Fibroblast of lung (primary cell): ENCODE results near the gene ST6GALNAC2. TPM values are rescaled to one million over a fixed set of nuclear protein-coding genes. Genes with fewer than 3 reads are reported as not detected.

Experiments used
- DNase-seq, 2 donors: peaks; one replicate each; pipeline versions ENCODE4 v3.0.0 to v3.0.0-alpha.2; 2010; ENCODE audit warnings: low read depth in 2 of 2
- H2AFZ ChIP-seq: 2 replicates; pipeline ENCODE4 v1.5.1; 2012; ENCODE audit warnings: low read length, control low read depth, inconsistent platforms
- H3K27ac ChIP-seq: 2 replicates; pipeline ENCODE4 v1.5.1; 2011; ENCODE audit warnings: low read length, control low read depth; ENCODE audit not compliant: insufficient read depth
- H3K27me3 ChIP-seq: 2 replicates; pipeline ENCODE4 v1.5.1; 2011; ENCODE audit warnings: mild to moderate bottlenecking, low read length; ENCODE audit not compliant: control insufficient read depth, insufficient read depth
- H3K36me3 ChIP-seq: 2 replicates; pipeline ENCODE4 v1.5.1; 2011; ENCODE audit warnings: low read length; ENCODE audit not compliant: control insufficient read depth, insufficient read depth
- H3K4me1 ChIP-seq: 2 replicates; pipeline ENCODE4 v1.5.1; 2011; ENCODE audit warnings: low read length; ENCODE audit not compliant: control insufficient read depth, insufficient read depth; ENCODE audit errors: extremely low read depth
- H3K4me2 ChIP-seq: 2 replicates; pipeline ENCODE4 v1.5.1; 2011; ENCODE audit warnings: low read length, control low read depth; ENCODE audit not compliant: insufficient read depth; ENCODE audit errors: extremely low read depth
- H3K4me3 ChIP-seq, 4 experiments: fragments of 200-600 bp in 1 of 4; sonication (generic) in 1 of 4; replicated peaks in 1 of 4; 2 replicates each; pipeline ENCODE4 v1.5.1; 2011 to 2016; ENCODE audit warnings: low read length in 4 of 4, low read depth in 3 of 4, mild to moderate bottlenecking in 3 of 4, control low read depth in 2 of 4, inconsistent platforms in 1 of 4, mixed read lengths in 1 of 4; ENCODE audit not compliant: insufficient read depth in 1 of 4; ENCODE audit errors: control extremely low read depth in 1 of 4
- H3K79me2 ChIP-seq: 2 replicates; pipeline ENCODE4 v1.5.1; 2012; ENCODE audit warnings: mild to moderate bottlenecking, low read length, inconsistent platforms; ENCODE audit not compliant: control insufficient read depth, insufficient read depth
- H3K9ac ChIP-seq: 2 replicates; pipeline ENCODE4 v1.5.1; 2011; ENCODE audit warnings: mild to moderate bottlenecking, low read length, control low read depth; ENCODE audit not compliant: insufficient read depth
- H3K9me3 ChIP-seq: 2 replicates; pipeline ENCODE4 v1.5.1; 2012; ENCODE audit warnings: low read depth, low read length; ENCODE audit not compliant: control insufficient read depth, insufficient read depth
- H4K20me1 ChIP-seq: 2 replicates; pipeline ENCODE4 v1.5.1; 2011; ENCODE audit warnings: low read length; ENCODE audit not compliant: control insufficient read depth, insufficient read depth; ENCODE audit errors: extremely low read depth
- CTCF ChIP-seq, 2 donors: IDR thresholded peaks in 1 of 2; conservative IDR thresholded peaks in 1 of 2; 1 replicate in 1 of 2; 2 replicates in 1 of 2; pipeline ENCODE4 v1.5.1; 2011 to 2012; ENCODE audit warnings: low read length in 2 of 2, control low read depth in 1 of 2, inconsistent platforms in 1 of 2, low read depth in 1 of 2, mild to moderate bottlenecking in 1 of 2
- EZH2 ChIP-seq: IDR thresholded peaks from 2 replicates; pipeline ENCODE4 v1.5.1; 2012; ENCODE audit warnings: low read length, control low read depth, mild to moderate bottlenecking; ENCODE audit errors: missing control alignments
- polyA plus RNA-seq, 2 donors: library from polyadenylated mRNA; depleted of rRNA in 1 of 2; stranded (reverse) in 1 of 2; unstranded in 1 of 2; fragments of >200 nt; gene quantifications; 2 replicates each; pipeline ENCODE4 v1.2.1, GENCODE V29; 2011 to 2012; ENCODE audit warnings: missing spikeins in 1 of 2
- total RNA-seq: library from RNA; depleted of rRNA; stranded (reverse); fragments of >200 nt; gene quantifications from 2 replicates; pipeline ENCODE4 v1.2.1, GENCODE V29; 2014

ST6GALNAC2 gene
- total and polyA plus RNA-seq, 2 donors (not counting 1 experiment from before 2014, with no cell fraction given): 0.42 to 0.83 TPM

GRCh38 chr17:76521262-76521661 lies 64.4 kb downstream of the ST6GALNAC2 start:
- Histone ChIP-seq H2AFZ (no peak overlapping the region), H4K20me1 (no peaks in the 10 kb centered on the region), H3K27me3 (no peaks in the 10 kb centered on the region), H3K36me3 (no peaks in the 10 kb centered on the region), H3K79me2 (no peaks in the 10 kb centered on the region), H3K27ac (no peak overlapping the region), H3K9ac (no peak overlapping the region), H3K9me3 (no peaks in the 10 kb centered on the region), H3K4me3 (no peak overlapping the region), H3K4me2 (no peak overlapping the region), H3K4me1 (peaks cover 10% of the 10 kb centered on the region)
- TF ChIP-seq EZH2: no peak
- TF ChIP-seq CTCF (conservative IDR thresholded peaks at IDR 0.05 in 1 of 2, IDR thresholded peaks at IDR 0.05 in 1 of 2; ENCODE audit: low read depth in 1 of 2, low read length in 2 of 2): no peak
- no peak for DNase-seq

GRCh38 chr17:76519048-76519966 lies 66.4 kb downstream of the ST6GALNAC2 start:
- TF ChIP-seq CTCF (conservative IDR thresholded peaks at IDR 0.05 in 1 of 2, IDR thresholded peaks at IDR 0.05 in 1 of 2; ENCODE audit: low read depth in 1 of 2, low read length in 2 of 2) (no peak), EZH2 (no peak)
- Histone ChIP-seq H3K9me3 (no peaks in the 10 kb centered on the region), H3K36me3 (no peaks in the 10 kb centered on the region), H3K4me3 (no peak overlapping the region), H2AFZ (no peak overlapping the region), H3K4me1 (peaks cover 8% of the 10 kb centered on the region), H3K27ac (no peak overlapping the region), H3K9ac (no peak overlapping the region), H3K4me2 (no peak overlapping the region), H4K20me1 (no peaks in the 10 kb centered on the region), H3K79me2 (no peaks in the 10 kb centered on the region), H3K27me3 (no peaks in the 10 kb centered on the region)
- no peak for DNase-seq

- peaks cover 8% of the 10 kb centered on the region for H3K4me1 ChIP-seq
- H3K9me3 ChIP-seq: no peaks in the 10 kb centered on the region
- DNase-seq: no peak
- H3K4me3 ChIP-seq: no peak overlapping the region
- no peaks in the 10 kb centered on the region for H3K27me3 ChIP-seq
- no peaks in the 10 kb centered on the region for H3K79me2 ChIP-seq
- H3K4me2 ChIP-seq: no peak overlapping the region
- no peak overlapping the region for H2AFZ ChIP-seq
- no peaks in the 10 kb centered on the region for H4K20me1 ChIP-seq
- H3K9ac ChIP-seq: no peak overlapping the region
- no peak overlapping the region for H3K27ac ChIP-seq
- no peaks in the 10 kb centered on the region for H3K36me3 ChIP-seq
- no peak for TF ChIP-seq CTCF (conservative IDR thresholded peaks at IDR 0.05 in 1 of 2, IDR thresholded peaks at IDR 0.05 in 1 of 2; ENCODE audit: low read depth in 1 of 2, low read length in 2 of 2)
- TF ChIP-seq EZH2: no peak
Measured at GRCh38 chr17:76517638-76518038, 68.0 kb downstream of the ST6GALNAC2 start.

Other genes starting within 250 kb of the ST6GALNAC2 start
- 32.7 and 59.8 TPM in 2 replicates for gene PRPSAP1, start 231.9 kb downstream of the ST6GALNAC2 start, total RNA-seq
- gene PRPSAP1, start 231.9 kb downstream of the ST6GALNAC2 start, polyA plus RNA-seq: 56.8 and 56.9 TPM in 2 replicates
- gene SPHK1, start 201.3 kb downstream of the ST6GALNAC2 start, total RNA-seq: 5.0 and 22.3 TPM in 2 replicates
- gene SPHK1, start 201.3 kb downstream of the ST6GALNAC2 start, polyA plus RNA-seq: 9.4 and 11.5 TPM in 2 replicates
- 9.2 and 12.4 TPM in 2 replicates for gene UBE2O, start 132.7 kb downstream of the ST6GALNAC2 start, total RNA-seq
- 10.8 and 11.5 TPM in 2 replicates for gene UBE2O, start 132.7 kb downstream of the ST6GALNAC2 start, polyA plus RNA-seq
- gene AANAT, start 118.3 kb downstream of the ST6GALNAC2 start, total RNA-seq: not detected in 2 replicates
- gene AANAT, start 118.3 kb downstream of the ST6GALNAC2 start, polyA plus RNA-seq: not detected in 2 replicates
- gene RHBDF2, start 84.4 kb downstream of the ST6GALNAC2 start, total RNA-seq: 3.9 and 5.1 TPM in 2 replicates
- 0.94 and 1.7 TPM in 2 replicates for gene RHBDF2, start 84.4 kb downstream of the ST6GALNAC2 start, polyA plus RNA-seq
- gene CYGB, start 48.2 kb downstream of the ST6GALNAC2 start, total RNA-seq: 12.4 and 19.5 TPM in 2 replicates
- 9.1 and 10.0 TPM in 2 replicates for gene CYGB, start 48.2 kb downstream of the ST6GALNAC2 start, polyA plus RNA-seq
- 4.1 and 4.3 TPM in 2 replicates for gene PRCD, start 45.8 kb downstream of the ST6GALNAC2 start, total RNA-seq
- 0.72 and 0.89 TPM in 2 replicates for gene PRCD, start 45.8 kb downstream of the ST6GALNAC2 start, polyA plus RNA-seq
- not detected in 2 replicates for gene ST6GALNAC1, start 57.9 kb upstream of the ST6GALNAC2 start, total RNA-seq
- not detected in 2 replicates for gene ST6GALNAC1, start 57.9 kb upstream of the ST6GALNAC2 start, polyA plus RNA-seq
- gene MXRA7, start 125.1 kb upstream of the ST6GALNAC2 start, total RNA-seq: 127 and 142 TPM in 2 replicates
- gene MXRA7, start 125.1 kb upstream of the ST6GALNAC2 start, polyA plus RNA-seq: 215 and 307 TPM in 2 replicates
- 13.6 and 16.2 TPM in 2 replicates for gene JMJD6, start 140.7 kb upstream of the ST6GALNAC2 start, total RNA-seq
- 16.5 and 17.7 TPM in 2 replicates for gene JMJD6, start 140.7 kb upstream of the ST6GALNAC2 start, polyA plus RNA-seq
- 21.1 and 26.4 TPM in 2 replicates for gene METTL23, start 141.0 kb upstream of the ST6GALNAC2 start, total RNA-seq
- gene METTL23, start 141.0 kb upstream of the ST6GALNAC2 start, polyA plus RNA-seq: 34.5 and 35.1 TPM in 2 replicates
- 59.6 and 77.5 TPM in 2 replicates for gene SRSF2, start 151.5 kb upstream of the ST6GALNAC2 start, total RNA-seq
- 203 and 238 TPM in 2 replicates for gene SRSF2, start 151.5 kb upstream of the ST6GALNAC2 start, polyA plus RNA-seq
- gene MFSD11, start 152.3 kb upstream of the ST6GALNAC2 start, total RNA-seq: 15.7 and 31.4 TPM in 2 replicates
- 20.1 and 22.4 TPM in 2 replicates for gene MFSD11, start 152.3 kb upstream of the ST6GALNAC2 start, polyA plus RNA-seq